HG03432 (cell line): Measurements from ENCODE around the gene TMEFF2.
"Not testable (repeated sequence)": the region's sequence is repeated elsewhere in the genome, so short reads cannot be mapped to it uniquely, and the experiment has no call there.

Experiments
- ATAC-seq: cut with Tn5 transposase; IDR thresholded peaks from one replicate; pipeline ENCODE4 v1.9.1; 2021; ENCODE audit warnings: mild to moderate bottlenecking, moderate library complexity; ENCODE audit not compliant: unreplicated experiment

Gene TMEFF2

GRCh38 chr2:191941376-191941929 lies 253.3 kb downstream of the TMEFF2 start:
- no peak for ATAC-seq

- no peak for ATAC-seq
These were observed 256.0 kb downstream of the TMEFF2 start for GRCh38 chr2:191938779-191939178.

- ATAC-seq: no peak
These were observed 257.8 kb downstream of the TMEFF2 start for GRCh38 chr2:191936882-191937405.

- no peak for ATAC-seq
These were observed 259.5 kb downstream of the TMEFF2 start for GRCh38 chr2:191935247-191935646.

- ATAC-seq: peak; percentile 98
These were observed 261.2 kb downstream of the TMEFF2 start for GRCh38 chr2:191933307-191934105.

GRCh38 chr2:191932286-191932685 lies 262.4 kb downstream of the TMEFF2 start:
- ATAC-seq: no peak

GRCh38 chr2:191931329-191931728 lies 263.4 kb downstream of the TMEFF2 start:
- peak; percentile 22 for ATAC-seq

- ATAC-seq: no peak
These were observed 264.5 kb downstream of the TMEFF2 start for GRCh38 chr2:191930205-191930604.

- no peak for ATAC-seq
These were observed 265.4 kb downstream of the TMEFF2 start for GRCh38 chr2:191929288-191929687.

GRCh38 chr2:191927991-191928390 lies 266.7 kb downstream of the TMEFF2 start:
- no peak for ATAC-seq

GRCh38 chr2:191927319-191927867 lies 267.3 kb downstream of the TMEFF2 start:
- ATAC-seq: no peak

- ATAC-seq: no peak
These were observed 268.1 kb downstream of the TMEFF2 start for GRCh38 chr2:191926671-191927070.

GRCh38 chr2:191923652-191923997 lies 271.1 kb downstream of the TMEFF2 start:
- ATAC-seq: no peak

- peak; percentile 97 for ATAC-seq
These were observed 271.7 kb downstream of the TMEFF2 start for GRCh38 chr2:191922736-191923651.

- not testable (repeated sequence) for ATAC-seq
These were observed 273.1 kb downstream of the TMEFF2 start for GRCh38 chr2:191921650-191922049.

GRCh38 chr2:191920502-191920901 lies 274.2 kb downstream of the TMEFF2 start:
- ATAC-seq: no peak

GRCh38 chr2:191917967-191918651 lies 276.6 kb downstream of the TMEFF2 start:
- no peak for ATAC-seq

GRCh38 chr2:191917430-191917881 lies 277.3 kb downstream of the TMEFF2 start:
- ATAC-seq: no peak

- ATAC-seq: no peak
These were observed 277.9 kb downstream of the TMEFF2 start for GRCh38 chr2:191916826-191917225.

GRCh38 chr2:191915750-191916149 lies 279.0 kb downstream of the TMEFF2 start:
- ATAC-seq: no peak
